Sigmoid colon (tissue), 4 donors: Measurements from ENCODE around the gene SLC7A7.

Source experiments
- CTCF ChIP-seq, 4 experiments: fragments of 450-650 bp in 3 of 4; fragments of 200-600 bp in 1 of 4; IDR thresholded peaks; one replicate each; pipeline ENCODE4 v1.5.1; 2016 to 2019; ENCODE audit warnings: antibody characterized with exemption in 4 of 4, mild to moderate bottlenecking in 3 of 4, moderate library complexity in 2 of 4
- EP300 ChIP-seq, 4 donors: sonication (generic); formaldehyde crosslinking; IDR thresholded peaks; one replicate each; pipeline ENCODE4 v1.6.1; 2017; ENCODE audit warnings: antibody characterized with exemption in 4 of 4
- POLR2A ChIP-seq, 2 donors: fragments of 450-650 bp; IDR thresholded peaks; one replicate each; pipeline ENCODE4 v1.6.1; 2016; ENCODE audit warnings: antibody characterized with exemption in 2 of 2, mild to moderate bottlenecking in 2 of 2, moderate library complexity in 2 of 2

DNA sequence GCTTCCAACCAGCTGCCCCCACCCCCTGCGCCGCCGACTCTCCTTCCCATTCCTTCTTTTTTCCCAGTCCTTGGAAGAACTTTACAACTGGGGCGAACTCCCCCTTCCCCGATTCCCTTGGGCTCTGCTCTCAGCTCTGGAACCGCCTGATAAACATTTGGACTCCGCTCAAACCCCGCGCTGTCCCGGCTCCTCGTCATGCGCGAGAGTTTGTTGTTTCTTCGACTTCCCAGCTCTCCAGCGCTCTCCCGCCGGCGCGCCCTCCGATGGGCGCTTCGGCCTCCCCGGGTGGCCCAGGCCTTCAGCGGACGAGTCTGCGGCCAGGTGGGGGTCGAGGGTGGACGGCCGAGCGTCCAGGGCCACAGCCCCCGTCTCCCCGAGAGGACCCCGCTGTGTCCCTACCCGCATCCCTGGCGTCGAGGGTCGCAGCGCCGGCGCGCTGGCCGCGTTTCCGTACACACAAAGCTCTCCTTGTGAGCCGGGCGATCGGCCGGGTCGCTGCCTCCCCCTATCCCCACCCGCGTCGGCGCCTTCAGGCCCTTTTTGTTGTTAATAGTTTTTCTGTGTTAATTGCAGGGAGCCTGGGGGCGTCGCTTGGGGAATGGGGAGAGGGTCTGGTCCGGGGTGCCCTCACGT is 22.0 kb upstream of the SLC7A7 start:
- TF ChIP-seq CTCF (IDR thresholded peaks at IDR 0.05) (no peak), POLR2A (IDR thresholded peaks at IDR 0.05) (peak; percentile 27 to 58), EP300 (IDR thresholded peaks at IDR 0.05) (no peak)
